ENCODE results near the gene PASK.

The PASK gene

GRCh38 chr2:241126771-241127202 lies 22.5 kb downstream of the PASK start:
- DNase-seq (ENCODE audit: low read depth in 2 of 2) = no peak

GRCh38 chr2:241126201-241126611 lies 23.1 kb downstream of the PASK start:
- DNase-seq (ENCODE audit: low read depth in 2 of 2) = no peak

GRCh38 chr2:241125626-241126025 lies 23.6 kb downstream of the PASK start:
- no peak for DNase-seq (ENCODE audit: low read depth in 2 of 2)

GRCh38 chr2:241123816-241124536 lies 25.3 kb downstream of the PASK start:
- DNase-seq (ENCODE audit: low read depth in 2 of 2) = peak in 1 of 2 donors; percentile 27

DNA sequence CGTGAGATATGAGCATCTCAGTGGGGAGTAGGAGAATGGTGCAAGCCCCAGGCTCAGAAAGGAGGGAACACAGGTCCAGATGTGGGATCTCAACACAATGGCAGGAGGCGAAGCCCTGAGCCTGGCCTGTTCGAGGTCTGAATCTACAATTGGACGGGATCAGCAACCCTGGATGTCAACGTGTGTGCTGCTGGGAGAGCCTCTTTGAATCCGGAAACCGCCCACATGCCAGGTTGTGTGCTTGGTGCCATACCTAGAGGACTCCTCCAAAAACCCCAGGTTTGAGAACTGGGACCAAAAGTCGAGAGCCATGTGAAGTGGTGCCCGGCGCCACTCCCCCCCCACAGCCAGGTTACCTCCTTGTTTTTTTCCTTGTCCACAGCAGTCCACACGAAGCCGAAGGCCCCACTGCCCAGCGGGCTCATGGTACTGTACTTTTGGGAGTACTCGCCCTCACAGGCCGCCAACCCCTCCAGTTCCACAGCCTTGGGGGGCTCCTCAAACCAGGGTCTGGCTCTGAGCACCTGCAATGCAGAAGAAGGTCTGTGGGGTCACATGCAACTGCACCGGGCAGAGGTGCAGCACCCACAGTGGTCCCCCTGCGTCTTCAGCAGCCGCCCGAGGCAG lies 26.8 kb downstream of the PASK start:
- no peak for DNase-seq (ENCODE audit: low read depth in 2 of 2)

DNA sequence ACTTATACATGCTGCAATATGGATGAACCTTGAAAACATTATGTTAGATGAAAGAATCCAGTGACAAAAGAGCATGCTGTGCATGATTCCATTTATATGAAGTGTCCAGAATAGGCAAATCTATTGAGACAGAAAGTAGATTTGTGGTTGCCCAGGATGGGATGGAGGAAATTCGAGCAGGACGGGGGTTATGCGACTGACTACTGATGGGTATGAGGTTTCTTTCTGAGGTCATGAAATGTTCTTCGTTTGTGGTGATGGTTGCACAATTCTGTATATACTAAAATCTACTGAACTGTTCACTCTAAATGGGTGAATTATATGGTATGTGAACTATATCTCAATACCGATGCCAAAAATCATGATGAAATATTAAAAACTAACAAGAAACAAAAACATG lies 28.3 kb downstream of the PASK start:
- DNase-seq (ENCODE audit: low read depth in 2 of 2) = no peak

DNA sequence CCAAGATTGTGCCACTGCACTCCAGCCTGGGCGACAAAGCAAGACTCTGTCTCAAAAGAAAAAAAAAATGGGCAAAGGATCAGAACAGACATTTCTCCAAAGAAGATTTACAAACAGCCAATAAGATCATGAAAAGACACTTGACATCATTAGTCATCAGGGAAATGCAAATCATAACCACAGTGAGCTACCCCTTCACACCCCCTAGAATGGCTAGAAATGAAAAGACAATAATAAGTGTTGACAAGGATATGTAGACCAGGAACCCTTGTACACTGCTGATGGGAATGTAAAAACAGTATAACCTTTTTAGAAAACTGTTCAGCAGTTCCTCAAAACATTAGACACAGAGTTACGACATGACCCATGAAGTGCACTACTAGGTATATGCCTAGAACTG lies 28.8 kb downstream of the PASK start:
- no peak for DNase-seq (ENCODE audit: low read depth in 2 of 2)

GRCh38 chr2:241118737-241119505 lies 30.4 kb downstream of the PASK start:
- no peak for DNase-seq (ENCODE audit: low read depth in 2 of 2)

GRCh38 chr2:241116606-241117560 lies 32.4 kb downstream of the PASK start:
- DNase-seq (ENCODE audit: low read depth in 2 of 2) = no peak

DNA sequence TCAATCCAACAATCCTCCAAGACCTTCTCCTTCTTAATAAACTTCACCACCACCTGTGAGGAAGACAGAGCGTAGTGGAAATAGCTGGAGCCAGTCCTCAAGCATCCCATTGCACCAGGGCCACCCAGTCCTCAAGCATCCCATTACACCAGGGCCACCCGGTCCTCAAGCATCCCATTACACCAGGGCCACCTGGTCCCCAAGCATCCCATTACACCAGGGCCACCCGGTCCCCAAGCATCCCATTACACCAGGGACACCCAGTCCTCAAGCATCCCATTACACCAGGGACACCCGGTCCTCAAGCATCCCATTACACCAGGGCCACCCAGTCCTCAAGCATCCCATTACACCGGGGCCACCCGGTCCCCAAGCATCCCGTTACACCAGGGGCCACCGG lies 33.9 kb downstream of the PASK start:
- DNase-seq (ENCODE audit: low read depth in 2 of 2) = no peak

- no peak for DNase-seq (ENCODE audit: low read depth in 2 of 2)
These were observed 34.4 kb downstream of the PASK start for GRCh38 chr2:241114836-241115235.

DNA sequence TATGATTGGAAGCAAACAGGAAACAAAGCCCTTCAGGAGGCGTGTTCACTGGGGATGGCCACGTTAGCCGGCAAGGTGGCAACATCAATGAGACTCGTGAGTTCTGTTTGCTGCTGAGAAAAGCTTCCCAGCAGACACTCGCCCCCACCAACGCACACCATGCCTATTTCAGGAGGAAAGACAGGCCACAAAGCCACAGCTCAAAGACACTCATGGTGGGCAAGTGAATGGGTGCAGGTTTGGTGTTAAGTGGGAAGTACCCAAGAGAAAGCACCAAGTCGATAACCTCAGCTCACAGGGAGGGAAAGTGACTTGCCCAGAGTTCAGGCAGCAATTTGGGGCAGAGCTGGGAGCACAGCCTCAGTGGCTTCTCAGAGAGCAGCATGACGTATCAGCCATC lies 36.7 kb downstream of the PASK start:
- DNase-seq (ENCODE audit: low read depth in 2 of 2) = no peak

DNA sequence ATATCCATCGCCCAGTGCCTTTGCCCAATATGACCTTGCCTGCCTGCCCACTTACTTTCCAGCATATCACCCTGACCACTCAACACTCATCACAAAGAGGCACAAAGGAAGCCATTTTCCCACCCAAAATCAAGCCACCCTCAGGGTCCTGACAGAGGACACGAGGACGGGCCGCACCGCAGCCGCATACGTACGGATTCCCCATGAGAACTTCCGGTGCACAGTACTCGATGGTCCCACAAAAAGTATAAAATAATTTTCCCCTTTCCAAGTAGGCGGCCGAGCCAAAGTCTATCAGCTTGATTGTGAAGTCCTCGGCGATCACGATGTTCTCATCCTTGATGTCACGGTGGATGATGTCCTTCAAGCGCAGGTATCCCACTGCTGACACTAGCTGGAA lies 37.2 kb downstream of the PASK start:
- DNase-seq (ENCODE audit: low read depth in 2 of 2) = no peak

- no peak for DNase-seq (ENCODE audit: low read depth in 2 of 2)
These were observed 37.8 kb downstream of the PASK start for GRCh38 chr2:241111440-241111805.

DNA sequence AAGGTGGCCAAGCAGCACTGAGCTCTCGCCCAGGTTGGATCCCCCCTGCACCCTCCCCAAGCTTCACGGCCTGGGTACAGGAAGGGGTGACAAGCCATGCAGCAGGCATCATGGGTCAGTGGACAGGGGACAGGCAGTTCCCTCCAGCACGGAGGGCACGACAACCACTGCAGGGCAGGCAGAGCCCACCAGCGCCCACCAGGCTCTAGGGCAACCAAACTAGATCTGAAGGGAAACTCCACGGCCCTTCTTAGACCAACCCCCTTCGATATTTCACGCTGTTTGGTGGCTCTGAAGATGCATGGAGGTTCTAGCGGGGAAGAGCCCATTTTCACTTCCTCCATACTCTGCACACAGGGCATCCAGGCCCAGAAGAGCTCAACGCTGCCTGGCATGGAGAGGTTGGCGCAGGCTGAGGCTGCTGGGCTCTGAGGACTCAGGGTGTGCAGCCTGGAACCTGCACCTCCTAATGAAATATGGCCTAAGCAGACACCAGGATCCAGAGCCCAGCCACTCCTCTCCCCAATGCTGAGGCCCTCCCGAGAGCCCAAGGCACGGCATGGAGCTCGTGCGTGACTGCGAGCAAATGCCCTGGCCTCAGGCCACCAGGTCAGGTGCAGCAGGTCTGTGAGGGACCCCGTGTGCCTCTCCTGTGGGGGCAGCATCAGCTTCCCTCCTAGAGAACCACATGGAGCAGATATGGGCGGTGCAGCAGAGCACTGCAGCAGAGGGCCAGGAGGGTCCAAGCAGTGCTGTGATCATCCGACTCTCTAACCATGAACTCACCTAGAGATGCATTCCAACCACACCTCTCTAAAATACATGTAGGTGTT lies 38.4 kb downstream of the PASK start:
- no peak for DNase-seq (ENCODE audit: low read depth in 2 of 2)

DNA sequence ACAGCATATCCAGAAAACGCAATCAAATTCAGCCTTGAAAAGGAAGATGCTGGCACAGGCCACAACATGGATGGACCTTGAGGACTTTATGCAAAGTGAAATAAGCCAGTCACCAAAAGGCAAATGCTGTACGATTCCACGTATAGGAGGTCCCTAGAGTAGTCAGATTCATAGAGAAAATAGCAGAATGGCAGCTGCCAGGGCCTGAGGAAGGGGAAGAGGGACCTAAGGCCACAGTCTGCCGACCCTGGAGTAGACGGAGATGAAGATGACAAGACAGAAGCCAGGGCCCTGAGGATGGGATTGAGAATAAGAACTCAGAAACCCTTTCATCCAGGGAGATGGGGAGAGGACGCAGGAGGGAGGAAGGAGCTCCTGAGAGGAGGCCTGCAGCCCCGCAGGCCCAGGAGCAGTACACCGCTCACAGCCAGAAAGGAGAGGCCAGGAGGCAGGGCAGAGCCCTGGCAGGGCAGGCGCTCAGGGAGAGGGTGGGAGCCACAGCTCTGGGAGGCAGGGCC lies 39.1 kb downstream of the PASK start:
- no peak for DNase-seq (ENCODE audit: low read depth in 2 of 2)

DNA sequence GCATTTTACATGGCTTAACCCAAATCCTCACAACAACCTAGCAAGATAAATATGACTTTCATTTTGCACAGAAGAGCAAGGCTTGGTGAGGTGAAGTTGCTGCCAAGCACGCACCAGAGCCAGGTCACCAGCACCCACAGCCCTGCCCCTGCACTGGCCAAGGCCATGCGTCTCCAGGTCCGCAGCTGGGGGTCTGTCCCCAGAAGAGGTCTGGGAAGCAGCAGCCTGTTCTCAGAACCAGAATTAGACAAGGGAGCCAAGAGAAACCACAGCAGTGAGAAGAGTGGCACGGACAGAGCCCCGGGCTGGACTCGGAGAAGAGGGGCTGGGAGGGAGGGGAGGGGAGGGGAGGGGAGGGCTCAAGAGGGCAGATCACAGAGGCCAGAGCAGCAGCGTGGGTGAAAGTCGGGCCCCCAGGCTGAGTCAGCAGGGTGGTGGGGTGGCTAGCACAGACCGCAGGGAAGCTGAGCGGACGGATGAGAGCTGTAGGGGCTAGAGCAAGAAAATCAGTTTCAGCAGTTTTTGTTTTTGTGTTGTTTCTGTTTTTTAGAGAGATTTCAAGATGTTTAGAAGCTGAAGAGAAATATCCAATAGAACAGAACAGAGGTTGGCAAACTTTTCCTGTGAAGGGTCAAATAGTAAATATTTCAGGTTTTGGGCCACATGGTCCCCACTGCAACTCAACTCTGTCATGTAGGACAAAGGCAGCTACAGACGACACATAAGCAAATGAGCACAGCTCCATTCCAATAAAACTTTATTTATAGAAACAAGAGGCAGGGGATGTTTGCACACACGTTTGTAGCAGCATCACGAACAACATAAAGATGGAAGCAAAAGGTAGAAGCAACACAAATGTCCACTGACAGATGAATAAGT lies 39.8 kb downstream of the PASK start:
- DNase-seq (ENCODE audit: low read depth in 2 of 2) = no peak

DNA sequence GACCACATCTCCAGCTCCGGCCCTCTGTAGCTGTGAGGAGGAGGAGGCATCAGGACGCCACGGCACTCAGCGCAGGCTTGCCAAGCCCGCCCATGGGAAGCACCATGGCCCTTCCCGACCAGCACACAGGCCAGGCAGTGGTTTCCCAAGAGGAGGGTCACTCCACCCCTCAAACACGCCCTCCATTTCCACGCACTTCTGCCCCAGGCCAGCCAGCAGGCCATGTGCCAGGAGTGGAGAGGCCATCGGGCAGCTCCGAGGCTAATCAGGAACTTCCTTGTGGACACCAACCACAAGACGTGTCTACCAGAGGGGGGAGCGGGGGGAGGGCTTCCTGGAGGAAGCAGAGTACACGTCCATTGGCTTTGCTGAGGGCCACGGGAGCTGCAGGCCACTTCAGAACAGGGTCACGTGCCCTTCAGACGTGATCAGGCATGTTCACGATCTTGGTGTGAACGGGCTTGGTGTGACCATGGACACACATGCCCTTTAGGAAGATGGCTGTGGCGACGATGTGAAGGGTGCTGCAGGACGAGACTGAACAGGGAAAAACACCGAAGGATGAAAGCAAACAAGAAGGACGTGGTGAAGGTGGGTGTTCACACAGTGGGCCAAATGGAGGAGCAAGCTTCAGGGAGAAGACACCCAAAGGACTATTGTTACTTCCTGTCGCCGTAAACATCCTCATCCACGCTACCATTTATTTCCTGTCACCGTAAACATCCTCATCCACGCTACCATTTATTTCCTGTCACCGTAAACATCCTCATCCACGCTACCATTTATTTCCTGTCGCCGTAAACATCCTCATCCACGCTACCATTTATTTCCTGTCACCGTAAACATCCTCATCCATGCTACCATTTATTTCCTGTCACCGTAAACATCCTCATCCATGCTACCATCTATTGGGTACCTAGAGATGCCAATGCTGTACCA lies 40.7 kb downstream of the PASK start:
- DNase-seq (ENCODE audit: low read depth in 2 of 2) = no peak
